ENCODE measurements around the gene KRT33B.

GRCh38 chr17:41393294-41393693, 23.7 kb upstream of the KRT33B start:
- TF ChIP-seq CTCF (IDR thresholded peaks at IDR 0.05) (no peak), POLR2A (IDR thresholded peaks at IDR 0.05) (no peak)

Data from thyroid gland (tissue), 4 donors.